Panc1 (cell line): ENCODE results near the gene ZC3H7B. TPM values are rescaled to one million over a fixed set of nuclear protein-coding genes. Genes with fewer than 3 reads are reported as not detected.

Source experiments
- ATAC-seq: fragments of 200-7000 bp; cut with Tn5 transposase; 2 replicates; pipeline ENCODE4 v1.9.1; 2020; ENCODE audit warnings: mild to moderate bottlenecking, moderate library complexity
- BruUV-seq: library from RNA; stranded (reverse); fragments of 400-500 nt; replicated peaks from 2 replicates; lab custom pipeline; 2021; lab: Mats Ljungman, UMichigan
- CTCF ChIA-PET: fragments of 300-600 bp; sonication (Branson Sonifier 250); formaldehyde crosslinking; loops from one replicate; lab custom pipeline; 2022; ENCODE audit warnings: antibody characterized with exemption; lab: Charles Lee
- POLR2A ChIA-PET: fragments of 300-600 bp; sonication (Branson Sonifier 250); formaldehyde crosslinking; loops from one replicate; lab custom pipeline; 2022; ENCODE audit warnings: antibody characterized with exemption; lab: Charles Lee
- DNase-seq: peaks from one replicate; pipeline ENCODE4 v3.0.0-alpha.2; 2010; ENCODE audit warnings: low read depth, low spot score
- H3K27ac ChIP-seq: 2 replicates; pipeline ENCODE4 v1.5.1; 2011; ENCODE audit warnings: mild to moderate bottlenecking, low read length, inconsistent platforms
- H3K27me3 ChIP-seq: fragments of 200-500 bp; sonication (Bioruptor generic); 2 replicates; pipeline ENCODE4 v1.6.0; 2014; ENCODE audit warnings: low read length, inconsistent platforms; ENCODE audit not compliant: control insufficient read depth, insufficient read depth
- H3K36me3 ChIP-seq: fragments of 200-500 bp; sonication (Bioruptor generic); 2 replicates; pipeline ENCODE4 v1.5.1; 2014; ENCODE audit warnings: inconsistent platforms, mild to moderate bottlenecking, low read length, moderate library complexity; ENCODE audit not compliant: control insufficient read depth, insufficient read depth
- H3K4me1 ChIP-seq: 2 replicates; pipeline ENCODE4 v1.5.1; 2011; ENCODE audit warnings: inconsistent platforms, mild to moderate bottlenecking, low read length, moderate library complexity; ENCODE audit not compliant: control insufficient read depth, insufficient read depth
- H3K4me3 ChIP-seq, 2 experiments: 2 replicates each; pipeline ENCODE4 v1.5.1; 2011 to 2012; ENCODE audit warnings: low read depth in 2 of 2, low read length in 2 of 2, mild to moderate bottlenecking in 2 of 2, inconsistent platforms in 1 of 2, moderate library complexity in 1 of 2
- H3K9me3 ChIP-seq: fragments of 200-500 bp; sonication (Bioruptor generic); 2 replicates; pipeline ENCODE4 v1.5.1; 2014; ENCODE audit warnings: low read depth, mild to moderate bottlenecking, inconsistent platforms, low read length, moderate library complexity; ENCODE audit not compliant: control insufficient read depth, insufficient read depth
- CTCF ChIP-seq: fragments of 450-650 bp; IDR thresholded peaks from 2 replicates; pipeline ENCODE4 v1.5.1; 2017; ENCODE audit warnings: mild to moderate bottlenecking
- POLR2AphosphoS5 ChIP-seq: IDR thresholded peaks from 2 replicates; pipeline ENCODE4 v1.6.1; 2012; ENCODE audit warnings: mild to moderate bottlenecking, low read depth, low read length, moderate library complexity
- REST ChIP-seq, 2 experiments: IDR thresholded peaks; 2 replicates each; pipeline ENCODE4 v1.6.1; 2011 to 2012; ENCODE audit warnings: low read depth in 2 of 2, control low read depth in 1 of 2, low read length in 1 of 2, mild to moderate bottlenecking in 1 of 2, moderate library complexity in 1 of 2; ENCODE audit not compliant: insufficient read depth in 1 of 2
- SIN3A ChIP-seq: IDR thresholded peaks from 2 replicates; pipeline ENCODE4 v1.6.1; 2012; ENCODE audit warnings: low read depth, mild to moderate bottlenecking, low read length, moderate library complexity, borderline replicate concordance; ENCODE audit not compliant: insufficient read depth
- TCF7L2 ChIP-seq: IDR thresholded peaks from 2 replicates; pipeline ENCODE4 v1.6.1; 2011; ENCODE audit warnings: mild to moderate bottlenecking, low read depth, low read length, inconsistent platforms
- in situ Hi-C: cut with HindIII; loops from 2 replicates; pipeline ENCODE4 v1.10.0; 2016; ENCODE audit warnings: low sequenced_read_pairs, low pct_unique_long_range_greater_than_20kb
- intact Hi-C: fragments of 100-400 bp; cut with micrococcal nuclease; formaldehyde crosslinking; loops from one replicate; pipeline ENCODE4 v1.10.0; 2022; ENCODE audit not compliant: unreplicated experiment
- total RNA-seq: library from RNA; stranded (reverse); gene quantifications from one replicate; pipeline ENCODE4 v1.2.1, GENCODE V29; 2021; ENCODE audit not compliant: unreplicated experiment

Gene ZC3H7B
- total RNA-seq, 1 experiment from 2014 or later = 62.0 TPM

- no peak for ATAC-seq
These were observed 55.2 kb downstream of the ZC3H7B start for GRCh38 chr22:41356430-41357028.

GRCh38 chr22:41357191-41357590 lies 55.9 kb downstream of the ZC3H7B start:
- Histone ChIP-seq H3K27ac (no peak overlapping the region), H3K4me3 (no peak overlapping the region), H3K4me1 (peaks cover 16% of the 10 kb centered on the region), H3K9me3 (no peaks in the 10 kb centered on the region), H3K27me3 (no peaks in the 10 kb centered on the region), H3K36me3 (no peaks in the 10 kb centered on the region)
- in situ Hi-C loops (no loop called here), intact Hi-C loops (no loop called here)
- CTCF ChIA-PET = interaction anchor here (0.5 kb wide), 1 partner anchor 19 kb away, joined by 6 read pairs; no protein-coding TSS in a partner anchor
- ATAC-seq (no peak), DNase-seq (no peak)
- no peak for TF ChIP-seq POLR2AphosphoS5
- TF ChIP-seq CTCF = no peak
- no peak for TF ChIP-seq TCF7L2
- no peak for TF ChIP-seq SIN3A
- no peak for TF ChIP-seq REST (IDR thresholded peaks at IDR 0.05; ENCODE audit: insufficient read depth in 1 of 2, low read depth in 2 of 2, low read length in 1 of 2)
- POLR2A ChIA-PET = no interaction called here
- no TSS peak for BruUV-seq

More at GRCh38 chr22:41356430-41357028, 55.2 kb downstream of the ZC3H7B start:
- H3K4me3 ChIP-seq = no peak overlapping the region
- H3K27ac ChIP-seq = no peak overlapping the region
- TF ChIP-seq SIN3A (no peak), CTCF (no peak), POLR2AphosphoS5 (no peak), TCF7L2 (no peak), REST (IDR thresholded peaks at IDR 0.05; ENCODE audit: insufficient read depth in 1 of 2, low read depth in 2 of 2, low read length in 1 of 2) (no peak)
- no TSS peak for BruUV-seq
- DNase-seq = no peak
- H3K27me3 ChIP-seq = no peaks in the 10 kb centered on the region
- peaks cover 16% of the 10 kb centered on the region for H3K4me1 ChIP-seq
- intact Hi-C loops (no loop called here), in situ Hi-C loops (no loop called here)
- ChIA-PET POLR2A (no interaction called here), CTCF (no interaction called here)
- H3K9me3 ChIP-seq = no peaks in the 10 kb centered on the region
- no peaks in the 10 kb centered on the region for H3K36me3 ChIP-seq
